Measurements from ENCODE around the gene SARNP.

DNA sequence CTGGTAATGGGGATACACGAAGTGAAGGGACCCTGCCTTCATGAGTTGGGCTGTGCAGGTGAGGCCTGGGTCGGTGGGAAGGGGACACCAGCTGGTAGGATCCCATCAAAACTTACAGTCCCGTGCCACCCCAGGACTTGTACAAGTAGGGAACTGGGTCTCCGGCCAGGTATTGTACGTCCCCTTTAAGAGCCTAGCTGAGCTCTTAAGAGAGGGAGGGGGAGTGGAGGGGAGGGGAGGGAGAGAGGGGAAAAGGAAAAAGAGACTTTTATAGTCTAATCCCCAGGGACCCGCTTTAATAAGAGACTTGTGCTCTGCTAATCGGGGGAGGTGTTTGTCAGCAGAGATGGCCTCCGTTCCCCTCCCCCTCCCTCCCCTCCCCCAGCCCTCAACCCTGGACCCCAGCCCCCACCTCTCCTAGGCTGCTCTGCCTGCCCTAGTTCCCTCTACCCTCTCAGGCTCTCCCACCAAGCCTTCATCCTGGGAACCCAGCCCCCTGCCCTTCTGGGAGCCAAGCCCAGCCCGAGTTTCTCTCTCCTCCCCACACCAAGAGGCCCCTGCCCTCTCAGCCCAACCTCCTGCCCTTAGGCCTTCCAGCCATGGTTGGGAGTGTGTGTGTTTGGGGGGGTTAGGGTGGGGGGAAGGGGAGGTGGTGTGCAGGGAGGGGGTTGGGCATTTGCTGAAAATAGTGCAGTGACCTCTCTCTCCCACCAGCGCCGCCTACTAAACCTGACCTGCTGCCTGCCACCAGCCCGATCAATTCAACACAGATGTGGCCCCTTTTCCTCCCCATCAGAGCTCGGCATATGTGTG, 72.0 kb downstream of the SARNP start:
- TF ChIP-seq ADNP (tag; IDR thresholded peaks at IDR 0.05) (no peak), GATA2 (CRISPR knock-in tag; IDR thresholded peaks at IDR 0.05) (no peak), POLR2A (conservative IDR thresholded peaks at IDR 0.05) (no peak), CREB1 (IDR thresholded peaks at IDR 0.05) (no peak), CREB1 (CRISPR knock-in tag; IDR thresholded peaks at IDR 0.05) (no peak), TCF7L2 (IDR thresholded peaks at IDR 0.05; ENCODE audit: low read depth, low read length) (no peak), ZNF586 (CRISPR knock-in tag; conservative IDR thresholded peaks at IDR 0.05) (no peak), HNRNPL (IDR thresholded peaks at IDR 0.05; ENCODE audit: low read depth, low read length) (no peak), SP1 (CRISPR knock-in tag; IDR thresholded peaks at IDR 0.05) (no peak), BHLHE40 (IDR thresholded peaks at IDR 0.05; ENCODE audit: low read length) (no peak), TCF7 (IDR thresholded peaks at IDR 0.05; ENCODE audit: borderline replicate concordance) (no peak), EP300 (IDR thresholded peaks at IDR 0.05; ENCODE audit: low read length) (no peak)
- TF ChIP-seq, protein P1, sequence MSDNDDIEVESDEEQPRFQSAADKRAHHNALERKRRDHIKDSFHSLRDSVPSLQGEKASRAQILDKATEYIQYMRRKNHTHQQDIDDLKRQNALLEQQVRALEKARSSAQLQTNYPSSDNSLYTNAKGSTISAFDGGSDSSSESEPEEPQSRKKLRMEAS (CRISPR knock-in tag; IDR thresholded peaks at IDR 0.05), result no peak
- TF ChIP-seq, protein P2, sequence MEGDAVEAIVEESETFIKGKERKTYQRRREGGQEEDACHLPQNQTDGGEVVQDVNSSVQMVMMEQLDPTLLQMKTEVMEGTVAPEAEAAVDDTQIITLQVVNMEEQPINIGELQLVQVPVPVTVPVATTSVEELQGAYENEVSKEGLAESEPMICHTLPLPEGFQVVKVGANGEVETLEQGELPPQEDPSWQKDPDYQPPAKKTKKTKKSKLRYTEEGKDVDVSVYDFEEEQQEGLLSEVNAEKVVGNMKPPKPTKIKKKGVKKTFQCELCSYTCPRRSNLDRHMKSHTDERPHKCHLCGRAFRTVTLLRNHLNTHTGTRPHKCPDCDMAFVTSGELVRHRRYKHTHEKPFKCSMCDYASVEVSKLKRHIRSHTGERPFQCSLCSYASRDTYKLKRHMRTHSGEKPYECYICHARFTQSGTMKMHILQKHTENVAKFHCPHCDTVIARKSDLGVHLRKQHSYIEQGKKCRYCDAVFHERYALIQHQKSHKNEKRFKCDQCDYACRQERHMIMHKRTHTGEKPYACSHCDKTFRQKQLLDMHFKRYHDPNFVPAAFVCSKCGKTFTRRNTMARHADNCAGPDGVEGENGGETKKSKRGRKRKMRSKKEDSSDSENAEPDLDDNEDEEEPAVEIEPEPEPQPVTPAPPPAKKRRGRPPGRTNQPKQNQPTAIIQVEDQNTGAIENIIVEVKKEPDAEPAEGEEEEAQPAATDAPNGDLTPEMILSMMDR (IDR thresholded peaks at IDR 0.05 in 2 of 3, conservative IDR thresholded peaks at IDR 0.05 in 1 of 3; ENCODE audit: insufficient read depth in 2 of 3, low read depth in 1 of 3, low read length in 3 of 3), result no peak

Data from K562 (cell line).